Fibroblast of skin of right quadriceps (primary cell): ENCODE data around the gene CDADC1.
A peak's percentile ranks its signal among the peaks of the same experiment; 100 is the strongest.
"Not testable (repeated sequence)": the region's sequence is repeated elsewhere in the genome, so short reads cannot be mapped to it uniquely, and the experiment has no call there.

Experiments used
- DNase-seq: peaks from one replicate; pipeline ENCODE4 v3.0.0-alpha.2; 2013

CDADC1 gene

GRCh38 chr13:49319951-49320350, 72.2 kb downstream of the CDADC1 start:
- DNase-seq, result no peak

DNA sequence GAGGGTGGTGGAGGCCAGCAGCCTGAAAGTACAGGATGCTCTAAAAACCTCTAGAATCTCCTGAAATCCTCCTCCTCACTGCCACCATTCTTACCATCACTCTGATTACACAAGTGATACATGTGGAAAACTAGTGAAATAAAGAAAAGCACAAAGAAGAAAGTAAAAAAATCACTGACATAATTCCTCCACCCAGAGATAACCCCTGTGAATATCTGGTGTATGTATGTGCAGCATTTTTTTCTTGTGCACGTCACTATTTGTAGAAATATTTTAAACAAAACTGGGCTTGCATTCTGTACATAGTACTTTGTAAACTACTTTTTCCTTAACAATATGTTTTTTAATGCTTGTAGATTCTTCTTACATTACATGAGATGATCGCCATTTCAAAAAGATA, 73.2 kb downstream of the CDADC1 start:
- no peak for DNase-seq

DNA sequence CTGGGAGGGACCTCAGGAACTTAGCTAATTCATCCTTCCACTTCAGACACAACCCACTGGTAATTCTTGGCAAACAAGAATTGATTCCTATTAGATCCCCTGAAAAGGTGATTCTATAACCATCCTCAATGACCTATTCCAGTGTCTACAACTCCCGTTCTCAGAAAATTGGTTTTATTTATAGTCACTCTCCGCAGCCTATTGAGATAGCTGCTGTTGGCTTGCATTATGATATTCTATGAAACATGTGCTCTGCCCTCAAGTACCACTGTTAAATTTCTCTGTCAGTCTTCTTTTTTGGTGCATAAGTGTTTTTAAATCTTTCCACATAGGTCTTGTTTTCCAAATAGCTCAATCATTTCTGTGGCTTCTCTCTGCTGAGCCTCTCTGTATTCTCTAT, 75.0 kb downstream of the CDADC1 start:
- no peak for DNase-seq

DNA sequence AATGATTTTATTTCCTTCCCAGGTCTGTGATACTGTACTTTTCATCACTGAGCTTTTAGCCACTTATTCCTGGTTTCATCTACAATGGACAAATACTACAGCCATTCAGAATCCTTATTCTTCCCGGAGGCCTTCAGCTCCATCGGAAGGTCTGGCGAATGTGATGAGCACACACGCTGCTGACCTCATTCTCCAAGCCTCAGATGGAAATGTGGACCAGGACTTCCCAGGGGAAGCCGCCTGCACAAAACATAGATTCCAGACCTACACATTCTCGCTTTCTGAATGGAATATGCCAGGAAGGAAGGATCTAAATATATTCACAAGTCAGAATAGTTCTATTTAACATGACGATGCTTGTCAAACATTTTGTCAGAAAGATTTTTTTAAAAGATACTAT, 75.6 kb downstream of the CDADC1 start:
- DNase-seq, result no peak

DNA sequence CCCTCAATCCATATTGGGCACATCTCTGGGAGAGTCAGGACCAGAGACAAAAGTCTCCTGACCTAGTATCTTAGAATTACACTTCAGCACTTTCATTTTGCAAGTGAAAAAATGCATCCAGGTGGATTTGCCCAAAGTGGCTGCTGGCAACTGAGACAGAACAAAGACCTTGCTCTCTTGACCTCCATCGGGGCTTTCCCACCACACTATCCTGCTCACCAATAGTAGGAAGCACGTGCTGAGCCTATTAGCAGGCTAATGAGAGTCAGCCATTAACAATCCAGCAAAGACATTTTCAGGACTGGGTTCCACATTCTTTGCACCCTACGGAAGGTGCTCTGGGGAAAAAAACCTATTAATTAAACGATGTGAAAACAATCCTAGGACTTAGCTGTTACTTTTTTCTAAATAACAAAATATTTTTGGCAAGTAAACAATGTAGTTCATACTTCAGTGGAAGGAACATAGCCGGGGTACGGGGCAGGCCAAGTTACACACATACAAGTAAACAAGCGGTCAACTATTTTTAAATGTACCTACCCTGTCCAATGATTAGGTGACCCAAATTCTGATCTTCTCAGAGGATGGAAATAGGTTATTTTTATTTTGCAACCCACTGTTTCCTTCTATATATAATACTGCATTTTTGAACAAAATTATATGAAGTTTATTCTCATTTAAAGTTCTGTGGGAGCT, 78.6 kb downstream of the CDADC1 start:
- DNase-seq, result no peak

- DNase-seq, result not testable (repeated sequence)
Measured at GRCh38 chr13:49327145-49327544, 79.4 kb downstream of the CDADC1 start.

GRCh38 chr13:49329831-49330545, 82.3 kb downstream of the CDADC1 start:
- DNase-seq, result no peak

DNA sequence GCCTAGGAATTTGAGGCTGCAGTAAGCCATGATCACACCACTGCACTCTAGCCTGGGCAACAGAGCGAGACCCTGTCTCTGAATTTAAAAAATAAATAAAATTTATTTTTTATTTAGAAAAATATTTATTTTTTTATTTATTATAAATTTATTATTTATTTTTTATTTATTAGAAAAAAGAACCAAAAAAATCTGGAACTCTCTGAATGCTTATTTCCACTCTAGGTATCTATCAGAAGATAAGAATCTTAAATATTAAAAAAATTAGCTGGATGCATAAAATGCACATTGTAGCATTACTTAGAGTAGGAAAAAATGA, 82.8 kb downstream of the CDADC1 start:
- DNase-seq, result no peak

DNA sequence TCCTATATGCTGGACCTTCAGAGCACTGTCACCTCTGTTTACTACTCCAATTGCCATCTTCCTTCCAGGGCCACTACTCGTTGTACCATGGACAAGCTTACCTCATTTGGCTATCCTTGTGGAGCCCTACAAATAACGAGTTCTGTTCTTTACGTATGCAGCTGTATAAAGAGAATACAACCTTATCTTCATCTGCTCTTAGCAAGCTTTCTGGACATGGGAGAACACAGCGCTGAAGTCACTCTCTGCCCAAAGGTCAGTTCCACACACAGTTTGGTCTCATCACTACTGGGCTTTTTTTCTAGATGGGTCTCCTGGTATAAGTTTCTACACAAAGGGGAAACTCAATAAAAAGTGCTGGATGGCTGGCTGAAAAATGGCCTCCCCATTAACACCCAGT, 88.9 kb downstream of the CDADC1 start:
- DNase-seq, result no peak

DNA sequence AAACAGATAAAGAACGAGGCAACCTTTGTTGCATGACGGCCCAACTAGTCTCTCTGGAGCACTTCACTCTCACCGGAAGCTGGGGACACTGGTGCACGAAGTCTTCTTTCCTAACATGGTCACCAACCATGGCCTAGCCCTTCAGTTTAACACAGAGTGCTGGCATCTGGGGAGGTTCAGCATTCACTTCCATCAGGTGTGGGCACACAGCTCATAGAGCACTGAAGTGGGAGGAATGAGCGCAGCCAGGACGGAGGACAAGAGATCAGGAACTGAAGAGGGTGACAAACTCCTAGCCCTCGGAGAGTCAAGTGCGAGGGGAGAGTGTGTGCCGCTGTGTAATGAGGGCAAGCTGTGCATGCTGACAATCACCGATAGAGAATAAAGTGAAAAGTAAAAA, 92.4 kb downstream of the CDADC1 start:
- DNase-seq, result no peak

- no peak for DNase-seq
Measured at GRCh38 chr13:49341517-49341916, 93.8 kb downstream of the CDADC1 start.

- no peak for DNase-seq
Measured at GRCh38 chr13:49341941-49342340, 94.2 kb downstream of the CDADC1 start.

DNA sequence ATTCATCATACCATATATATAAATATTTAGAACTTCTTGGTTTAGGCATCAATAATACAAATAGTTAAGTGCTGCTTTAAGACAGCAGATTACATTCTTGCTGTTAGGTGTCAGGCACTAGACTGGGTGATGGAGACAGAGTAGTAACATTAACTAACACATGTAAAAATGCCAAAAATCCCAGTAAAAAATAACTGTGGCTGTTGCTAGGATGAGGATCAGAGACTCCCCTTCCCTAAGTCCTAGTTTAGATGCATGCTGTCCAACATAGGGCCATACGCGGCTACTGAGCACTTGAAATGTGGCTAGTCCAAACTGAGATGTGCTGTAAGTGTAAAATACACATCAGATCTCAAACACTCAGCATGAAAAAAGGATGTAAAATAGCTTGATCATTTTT, 94.7 kb downstream of the CDADC1 start:
- peak; percentile 10 for DNase-seq
